Left renal pelvis (tissue), 4 donors: Measurements from ENCODE around the gene FAXDC2. TPM values are rescaled to one million over a fixed set of nuclear protein-coding genes. Genes with fewer than 3 reads are reported as not detected.

Experiments
- DNase-seq, 4 donors: peaks; one replicate each; pipeline ENCODE4 v3.0.0-alpha.2; 2013; ENCODE audit warnings: low read depth in 4 of 4, low spot score in 3 of 4
- polyA plus RNA-seq, 4 donors: library from polyadenylated mRNA; unstranded; fragments of 120-200 nt; gene quantifications; one replicate each; pipeline ENCODE4 v1.2.1, GENCODE V29; 2013; ENCODE audit not compliant: insufficient read length in 4 of 4

Gene FAXDC2
- polyA plus RNA-seq, 4 donors: 36.1 to 45.3 (median 40.3) TPM

DNA sequence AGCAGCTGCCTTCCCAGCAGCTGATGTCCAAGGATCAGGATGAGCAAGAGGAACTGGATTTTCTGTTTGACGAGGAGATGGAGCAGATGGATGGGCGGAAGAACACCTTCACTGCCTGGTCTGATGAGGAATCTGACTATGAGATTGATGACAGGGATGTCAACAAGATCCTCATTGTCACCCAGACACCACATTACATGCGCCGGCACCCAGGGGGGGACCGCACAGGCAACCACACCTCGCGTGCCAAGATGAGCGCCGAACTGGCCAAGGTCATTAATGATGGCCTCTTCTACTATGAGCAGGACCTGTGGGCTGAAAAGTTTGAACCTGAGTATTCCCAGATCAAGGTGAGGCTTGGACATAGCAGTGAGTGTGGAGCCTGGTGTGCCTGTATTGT, 48.4 kb downstream of the FAXDC2 start:
- DNase-seq: no peak

DNA sequence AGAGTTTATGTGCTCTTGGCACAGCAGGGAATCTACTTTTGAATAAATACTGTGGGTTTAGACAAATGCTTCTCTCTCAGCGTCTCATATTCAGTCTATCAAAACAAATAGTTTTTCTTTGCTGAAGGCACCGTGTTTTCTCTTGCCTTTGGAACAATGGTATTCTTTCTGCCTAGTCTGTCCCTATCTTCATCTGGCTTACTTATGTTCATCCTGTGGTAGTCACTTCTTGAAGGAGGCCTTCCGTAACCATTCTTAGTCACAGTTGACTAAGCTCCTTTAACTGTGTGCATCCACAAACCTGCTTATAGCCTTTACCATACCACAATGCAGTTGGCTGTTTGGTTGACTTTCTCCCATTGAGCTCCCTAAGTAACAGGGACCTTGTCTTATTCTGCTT, 49.3 kb downstream of the FAXDC2 start:
- DNase-seq: no peak

DNA sequence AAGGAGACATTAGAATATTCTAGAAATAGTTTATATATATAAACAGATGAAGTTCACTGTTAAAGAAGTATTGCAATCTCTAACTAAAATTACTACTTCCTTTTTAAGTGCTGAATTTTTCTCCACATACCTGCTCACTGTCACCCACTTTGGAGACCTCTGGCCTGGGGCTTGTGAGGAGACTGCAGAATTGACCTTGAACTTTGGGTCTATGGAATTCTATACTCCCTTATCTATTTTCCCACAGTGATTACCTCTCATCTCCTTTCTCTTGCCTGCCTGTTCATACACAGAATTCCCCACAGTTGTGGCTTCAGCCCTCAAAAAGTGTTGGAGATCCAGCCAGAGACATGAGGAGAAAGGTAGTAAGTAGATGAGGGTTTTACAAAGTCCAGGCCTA, 49.8 kb downstream of the FAXDC2 start:
- DNase-seq: no peak

DNA sequence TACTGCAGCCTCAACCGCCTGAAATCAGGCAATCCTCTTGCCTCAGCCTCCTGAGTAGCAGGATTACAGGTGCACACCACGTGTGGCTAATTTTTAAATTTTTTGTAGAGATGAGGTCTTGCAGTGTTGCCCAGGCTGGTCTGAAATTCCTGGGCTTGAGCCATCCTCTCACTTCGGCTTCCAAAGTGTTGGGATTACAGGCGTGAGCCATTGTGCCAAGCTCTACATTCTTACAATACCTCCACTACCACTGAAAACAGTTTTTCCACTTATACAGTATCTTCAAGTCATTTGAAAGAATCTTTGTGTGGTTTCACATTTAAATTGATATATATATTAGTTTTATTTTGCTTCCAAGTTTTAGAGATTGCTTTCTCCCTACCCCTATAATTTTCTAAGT, 52.6 kb downstream of the FAXDC2 start:
- DNase-seq: no peak

DNA sequence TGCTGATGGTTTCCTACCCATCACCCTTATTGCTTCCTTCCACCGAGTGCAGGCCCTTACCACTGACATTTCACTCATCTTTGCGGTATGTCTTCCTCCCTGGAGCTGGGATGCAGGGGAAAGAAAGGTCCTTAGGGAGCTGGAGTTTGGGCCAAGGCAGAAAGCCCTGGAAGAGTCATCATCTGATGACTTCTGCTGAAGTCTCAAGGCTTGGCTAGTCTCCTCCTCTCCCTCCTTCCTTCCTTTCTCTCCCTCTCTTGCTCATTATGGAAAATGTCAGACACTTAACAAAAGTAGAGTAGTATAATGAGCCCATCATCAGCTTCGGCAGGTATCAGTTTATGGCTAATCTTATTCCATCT, 55.2 kb downstream of the FAXDC2 start:
- no peak for DNase-seq

DNA sequence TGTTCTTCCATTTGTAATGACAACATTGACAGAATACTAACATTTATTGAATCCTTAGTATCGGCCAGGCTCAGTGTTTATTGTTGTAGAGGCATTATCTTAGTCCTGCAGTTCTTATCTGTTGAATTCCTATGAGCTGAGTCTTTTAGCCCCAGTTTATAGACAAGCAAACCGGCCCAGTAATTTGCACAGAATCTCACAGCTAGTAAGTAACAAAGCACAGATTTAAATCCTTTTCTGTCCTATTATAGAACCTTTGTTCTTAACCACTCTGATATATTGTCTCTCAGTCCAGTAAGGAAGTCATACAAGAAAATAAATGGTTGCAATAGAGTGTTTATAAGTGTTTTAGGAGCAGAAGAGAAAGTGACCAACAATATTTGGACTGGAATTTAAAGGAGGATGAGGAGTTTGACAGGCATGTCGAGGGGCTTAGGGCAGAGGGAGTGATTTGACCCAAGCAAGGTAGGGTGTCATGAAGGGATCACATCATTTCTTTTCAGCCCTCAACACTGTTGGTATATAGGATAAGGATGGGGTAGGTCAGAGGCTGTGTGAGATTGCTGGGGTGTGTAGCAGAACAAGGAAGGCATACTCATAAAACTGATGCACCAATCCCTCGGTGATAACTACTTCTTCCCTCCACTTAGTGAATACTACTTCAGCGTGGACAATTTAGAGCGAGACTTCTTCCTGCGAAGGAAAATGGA, 55.7 kb downstream of the FAXDC2 start:
- DNase-seq: no peak

DNA sequence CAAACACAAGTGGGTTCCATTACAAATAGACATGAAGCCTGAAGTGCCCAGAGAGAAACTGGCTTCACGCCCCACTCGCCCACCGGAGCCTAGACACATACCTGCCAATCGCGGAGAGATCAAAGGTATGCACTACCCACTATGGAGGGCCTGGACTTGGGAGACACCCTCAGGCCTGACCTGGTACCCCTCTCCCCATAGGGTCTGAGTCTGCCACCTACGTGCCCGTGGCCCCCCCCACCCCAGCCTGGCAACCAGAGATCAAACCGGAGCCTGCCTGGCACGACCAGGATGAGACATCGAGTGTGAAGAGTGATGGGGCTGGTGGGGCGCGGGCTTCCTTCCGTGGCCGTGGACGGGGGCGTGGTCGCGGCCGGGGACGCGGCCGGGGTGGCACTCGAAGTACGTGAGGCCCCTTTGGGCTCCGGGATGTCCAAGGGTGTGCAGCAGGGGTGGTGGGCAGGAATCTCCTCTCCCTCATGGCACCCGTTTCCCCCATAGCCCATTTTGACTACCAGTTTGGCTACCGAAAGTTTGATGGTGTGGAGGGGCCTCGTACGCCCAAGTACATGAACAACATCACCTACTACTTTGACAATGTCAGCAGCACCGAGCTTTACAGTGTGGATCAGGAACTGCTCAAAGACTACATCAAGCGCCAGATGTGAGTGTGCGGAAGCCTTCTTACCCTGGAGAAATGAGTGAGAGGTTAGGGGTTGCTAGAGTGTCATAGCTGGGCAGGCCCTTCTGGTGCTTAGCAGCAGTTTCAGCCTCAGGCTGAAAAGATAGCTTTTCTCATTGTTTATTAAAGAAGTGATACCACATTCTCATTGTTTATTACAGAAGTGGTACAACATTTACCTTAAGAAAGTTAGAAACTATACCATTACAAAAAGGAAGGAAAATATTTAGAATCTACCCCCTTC, 56.5 kb downstream of the FAXDC2 start:
- DNase-seq: no peak

DNA sequence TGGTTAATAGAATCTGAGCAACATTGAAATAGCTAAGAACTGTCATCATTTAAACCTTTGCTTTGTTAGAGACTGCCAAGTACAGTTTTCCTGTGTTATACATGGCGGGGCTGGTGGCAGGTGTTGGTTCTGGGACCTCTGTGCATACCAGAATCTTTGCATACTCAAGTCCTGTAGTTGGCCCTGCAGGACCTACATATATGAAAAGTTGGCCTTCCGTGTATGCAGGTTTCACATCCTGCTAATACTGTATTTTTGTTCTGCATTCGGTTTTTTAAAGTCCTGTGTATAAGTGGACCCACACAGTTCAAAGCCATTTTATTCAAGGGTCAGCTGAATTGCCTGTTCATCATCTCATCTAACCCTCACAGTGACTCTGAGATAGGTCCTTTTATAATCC, 58.9 kb downstream of the FAXDC2 start:
- DNase-seq: no peak

DNA sequence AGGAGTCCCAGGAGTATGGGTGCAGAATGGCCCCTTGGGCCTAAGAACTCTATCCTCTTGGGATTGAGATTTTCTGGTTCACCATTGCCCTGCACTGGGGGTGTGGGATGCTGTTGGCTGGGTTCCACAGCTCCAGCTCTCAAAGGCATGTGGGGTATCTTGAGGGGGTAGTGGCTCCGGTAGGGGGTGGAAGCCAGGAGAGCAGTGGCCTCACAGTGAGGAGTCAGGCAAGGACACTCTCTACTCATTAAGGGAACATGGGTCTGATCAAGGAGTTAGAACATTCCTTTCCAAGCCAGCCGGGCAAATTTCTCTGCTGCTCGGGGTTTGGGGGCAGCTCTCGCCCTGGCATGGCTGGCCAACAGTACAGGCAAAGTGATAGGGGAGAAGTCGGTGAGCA, 62.2 kb downstream of the FAXDC2 start:
- DNase-seq: no peak

DNA sequence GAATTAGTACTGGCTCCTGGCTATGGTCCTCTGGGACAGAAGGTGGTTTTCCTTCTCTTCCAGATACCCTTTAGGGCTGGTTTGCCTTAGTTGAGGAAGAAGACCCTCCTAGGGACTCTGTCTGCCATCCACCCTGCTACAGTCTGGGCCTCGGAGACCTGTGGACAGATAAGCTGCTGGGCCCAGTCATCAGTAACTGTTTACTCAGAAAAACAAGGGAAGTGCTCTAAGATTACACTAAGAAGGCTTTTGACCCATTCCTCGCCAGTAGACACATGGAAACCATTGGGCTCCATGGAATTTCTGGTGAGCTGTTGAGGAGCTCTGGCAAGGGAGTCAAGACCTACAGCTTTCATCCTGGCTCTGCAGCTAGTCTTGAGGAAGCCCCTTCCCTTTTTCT, 64.0 kb downstream of the FAXDC2 start:
- DNase-seq: no peak

DNA sequence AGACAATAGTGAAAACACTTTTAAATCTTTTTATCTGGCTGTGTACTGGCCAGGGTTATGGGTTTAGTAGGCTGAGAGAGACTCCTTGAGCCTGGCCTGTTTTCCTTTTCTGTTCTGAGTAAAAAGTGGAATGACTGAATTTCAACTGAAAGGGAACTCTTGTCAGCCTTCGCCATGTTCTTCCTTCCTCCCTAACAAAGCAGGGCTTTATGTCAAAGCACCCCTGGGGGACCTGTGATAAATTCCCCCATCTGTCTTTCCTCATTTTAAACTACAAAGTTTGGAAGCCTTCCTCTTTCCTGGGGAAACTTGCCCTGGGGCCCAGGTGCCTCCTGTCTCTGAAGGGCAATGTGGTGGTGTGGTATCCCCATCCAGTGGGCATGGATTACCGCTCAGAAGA, 65.5 kb downstream of the FAXDC2 start:
- DNase-seq: no peak

DNA sequence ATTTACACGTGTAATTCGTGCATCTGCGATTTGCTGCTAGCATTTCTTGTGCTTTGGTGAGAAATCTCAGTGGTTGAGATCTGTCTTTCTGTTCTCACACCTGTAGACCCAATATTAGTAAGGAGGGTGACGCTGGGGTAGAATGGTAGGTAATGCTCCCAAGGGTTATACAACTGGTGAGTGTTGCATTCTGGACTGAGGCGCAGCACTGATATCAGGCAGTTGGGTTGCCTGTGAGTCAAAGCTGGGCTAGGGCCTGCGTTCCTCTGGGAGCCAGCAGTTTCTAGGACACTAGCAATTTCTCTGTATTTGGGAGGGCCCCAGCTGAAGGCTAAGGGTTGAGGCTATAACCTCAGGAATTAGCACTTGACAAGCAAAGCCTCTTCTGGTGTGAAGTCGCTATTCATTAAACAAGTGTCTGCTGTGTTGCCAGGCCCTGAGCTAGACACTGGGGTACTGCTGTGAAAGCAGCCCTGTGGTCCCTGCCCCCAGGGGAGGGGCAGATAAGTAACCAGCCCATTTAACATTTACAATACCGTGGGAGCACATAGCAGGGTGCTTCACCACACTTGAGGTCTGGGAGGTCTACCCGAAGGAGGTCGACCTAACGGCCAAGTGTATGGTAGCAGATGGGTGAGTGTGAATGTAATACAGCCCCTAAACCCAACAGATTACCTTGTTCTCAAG, 66.5 kb downstream of the FAXDC2 start:
- no peak for DNase-seq

DNA sequence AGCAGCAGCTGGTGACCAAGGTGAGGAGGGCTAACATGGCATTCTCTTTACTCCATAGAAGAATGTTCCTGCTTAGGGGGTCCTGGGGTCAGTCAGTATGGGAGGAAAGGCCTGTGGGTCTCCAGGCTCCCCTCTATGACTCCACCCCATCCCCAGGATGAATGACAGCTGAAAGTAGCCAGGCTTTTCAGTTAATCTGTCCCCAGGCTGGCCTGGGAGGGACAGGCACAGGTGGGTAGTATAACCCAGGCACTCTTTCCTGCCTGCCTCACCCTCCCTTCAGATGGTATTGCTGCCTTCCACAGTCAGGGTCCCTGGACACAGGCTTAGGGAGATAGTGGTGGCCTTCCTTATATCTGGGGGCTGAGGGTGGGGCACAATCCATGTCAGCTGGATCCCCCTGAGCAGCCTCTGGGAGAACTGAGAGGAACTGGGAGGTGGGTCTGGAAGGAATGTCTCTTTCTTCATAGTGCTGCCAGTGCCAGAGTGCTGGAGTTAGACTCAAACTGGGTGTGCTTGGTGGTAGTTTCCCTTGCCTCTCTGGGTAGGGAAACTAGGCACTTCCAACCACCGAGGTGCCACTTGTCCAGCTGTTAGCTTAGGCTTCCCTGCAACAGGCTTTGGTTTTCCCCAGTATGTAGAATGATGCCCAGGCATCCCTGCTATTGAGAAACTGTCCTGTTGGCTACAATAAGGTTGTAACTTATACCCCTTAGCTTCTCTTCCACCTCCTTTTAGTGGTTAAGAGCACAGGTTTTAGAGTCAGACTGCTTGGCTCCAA, 67.4 kb downstream of the FAXDC2 start:
- DNase-seq: no peak

DNA sequence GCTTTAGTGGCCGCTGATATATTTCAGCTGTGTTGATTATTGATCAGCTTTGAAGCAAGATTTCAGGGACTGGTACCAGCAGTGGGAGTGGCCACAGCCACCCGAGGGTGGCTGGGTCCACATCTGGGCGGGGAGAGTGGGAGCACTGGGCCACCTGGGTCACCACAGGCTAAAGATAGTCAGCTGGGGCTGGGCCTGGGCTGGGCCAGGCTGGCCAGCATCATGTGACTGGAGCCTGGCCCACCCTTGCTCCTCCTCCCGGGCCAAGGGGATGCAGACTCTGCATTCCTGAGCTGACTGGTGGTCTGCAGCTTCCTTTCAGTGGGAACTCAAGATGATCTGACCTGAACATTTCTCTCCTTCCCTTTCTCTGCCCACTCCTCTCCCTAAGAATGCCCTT, 68.1 kb downstream of the FAXDC2 start:
- no peak for DNase-seq

DNA sequence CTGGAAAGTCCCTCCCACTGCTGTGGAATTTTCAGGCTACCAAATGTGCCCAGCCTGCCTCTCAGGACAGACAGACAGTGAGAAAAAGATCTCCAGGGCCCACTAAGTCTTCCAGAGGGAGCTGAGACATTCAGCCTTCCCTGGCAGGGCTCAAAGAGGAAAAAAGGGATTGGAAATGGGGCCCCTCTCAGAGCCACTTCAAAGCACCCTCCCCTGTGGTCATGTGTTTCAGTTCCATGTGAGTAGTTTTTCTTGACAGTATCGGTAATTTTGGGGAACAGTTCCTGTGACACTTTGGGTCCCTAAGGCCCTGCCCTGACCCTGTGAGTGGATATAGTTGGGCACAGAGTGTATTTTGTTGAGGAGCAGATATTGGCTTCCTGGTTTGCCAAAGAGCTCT, 70.3 kb downstream of the FAXDC2 start:
- DNase-seq: no peak

DNA sequence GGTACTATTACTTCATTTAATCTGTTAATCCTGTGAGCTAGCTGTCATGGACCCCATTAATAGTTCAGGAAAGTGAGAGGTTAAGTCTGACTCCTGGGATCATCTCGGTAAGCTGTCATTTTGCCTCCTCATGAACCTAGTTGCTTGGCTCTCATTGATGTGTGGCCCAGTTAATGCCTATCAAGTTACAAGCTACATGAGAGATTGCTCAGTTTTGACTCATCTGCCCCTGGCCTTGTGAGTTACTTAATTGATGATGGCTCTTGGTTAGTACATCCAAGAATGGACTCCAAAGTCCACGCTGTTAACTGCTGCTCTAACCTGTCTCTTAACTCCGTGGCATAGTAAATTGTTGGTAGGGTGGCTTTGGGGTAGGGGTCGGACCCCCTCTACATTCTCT, 71.3 kb downstream of the FAXDC2 start:
- DNase-seq: no peak

DNA sequence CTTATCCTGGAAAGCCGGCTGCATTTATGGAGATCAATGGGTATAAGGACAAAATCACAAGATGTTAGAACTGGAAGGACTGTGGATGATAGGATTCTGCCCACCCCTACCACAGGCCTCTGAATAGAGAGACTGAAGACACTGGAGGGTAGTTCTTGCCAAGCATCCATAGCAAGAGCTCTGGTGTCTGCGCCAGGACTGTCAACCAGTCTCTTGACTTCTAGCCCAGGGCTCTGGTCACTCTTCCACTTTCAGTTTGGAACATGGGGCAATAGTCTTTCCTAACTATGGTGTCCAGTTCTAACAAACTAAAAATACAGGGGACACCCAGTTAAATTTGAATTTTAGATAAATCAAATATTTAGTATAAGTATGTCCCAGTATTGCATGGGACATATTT, 71.9 kb downstream of the FAXDC2 start:
- DNase-seq: no peak

DNA sequence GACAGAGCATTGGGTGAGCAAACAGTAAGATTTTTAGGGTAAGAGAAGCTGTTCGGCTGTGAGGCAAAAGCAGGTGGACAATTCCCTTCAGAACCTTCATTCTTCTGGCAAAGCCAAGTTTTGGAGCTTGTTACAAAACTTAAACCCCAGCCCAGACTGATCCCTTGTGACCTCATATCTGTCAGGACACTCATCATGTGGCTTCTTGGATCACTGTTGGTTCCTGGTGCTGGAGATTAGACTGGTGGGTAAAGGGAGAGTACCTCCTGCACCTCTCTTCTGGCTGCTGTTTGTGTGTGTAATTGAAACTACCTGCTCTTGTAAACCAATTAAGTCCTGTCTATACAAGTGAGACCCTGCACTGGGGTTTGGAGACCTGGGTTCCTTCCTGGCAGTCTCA, 74.2 kb downstream of the FAXDC2 start:
- no peak for DNase-seq

DNA sequence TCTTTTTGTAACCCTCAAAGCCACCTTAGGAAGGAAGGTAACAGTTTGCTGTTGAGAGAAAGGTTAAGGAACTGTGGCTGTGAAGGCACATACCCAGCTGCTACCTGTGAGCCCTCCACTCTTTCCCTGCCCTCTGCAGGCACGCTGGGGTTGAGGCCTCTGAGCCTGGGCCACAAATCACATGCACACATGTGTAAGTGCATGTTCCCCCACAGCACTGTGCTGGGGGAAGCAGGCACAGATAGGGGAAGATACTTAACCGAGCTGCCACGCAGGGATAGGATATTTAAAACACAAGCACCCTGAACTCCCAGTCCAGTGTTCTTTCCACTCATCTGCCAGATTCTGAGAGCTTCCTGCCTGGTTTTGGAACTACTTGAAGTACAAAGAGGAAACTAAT, 77.1 kb downstream of the FAXDC2 start:
- no peak for DNase-seq

DNA sequence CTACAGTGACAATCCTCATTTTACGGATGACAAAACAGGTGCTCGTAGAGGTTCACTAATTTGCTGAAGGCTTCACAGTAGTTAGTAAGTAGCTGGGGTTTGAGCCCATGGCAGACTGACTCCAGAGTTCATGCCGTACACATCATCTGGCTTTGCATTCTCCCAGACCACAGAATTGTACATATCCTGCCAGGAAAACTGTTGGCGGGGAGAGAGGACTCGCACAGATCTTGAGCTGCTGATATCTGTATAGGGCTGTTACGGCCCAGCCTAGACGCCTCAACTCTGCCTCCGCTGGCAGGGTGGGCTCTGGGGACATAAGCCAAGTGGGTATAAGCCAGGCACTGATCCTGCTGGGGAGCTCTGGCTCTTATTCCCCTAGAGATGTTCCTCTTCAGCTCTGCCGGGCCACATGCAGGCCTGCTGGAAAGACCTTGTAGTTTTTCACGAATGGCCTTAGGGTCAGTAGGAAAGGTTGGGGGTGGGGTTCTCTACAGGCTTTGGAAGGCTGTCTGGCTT, 79.0 kb downstream of the FAXDC2 start:
- DNase-seq: no peak

DNA sequence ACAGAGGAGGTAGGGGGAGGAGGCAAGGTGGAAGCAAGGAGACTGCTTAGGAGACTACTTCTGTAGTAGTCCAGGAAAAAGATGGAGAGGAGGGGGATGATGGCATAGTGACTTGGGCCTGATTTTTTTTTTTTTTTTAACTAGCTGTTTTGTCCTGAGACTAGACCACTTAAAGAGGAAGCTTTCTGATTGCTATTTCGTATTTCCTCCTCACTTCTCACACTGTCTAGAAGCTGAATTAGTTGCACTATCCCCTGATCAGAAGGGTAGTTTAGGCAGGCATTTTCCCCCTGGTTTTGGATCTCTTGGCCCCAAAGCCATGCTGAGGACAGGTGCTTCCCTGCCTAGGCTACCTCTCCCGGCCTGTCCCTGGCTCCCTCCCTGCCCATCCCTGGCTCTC, 80.3 kb downstream of the FAXDC2 start:
- DNase-seq: no peak
